ENCODE results near the gene FANCD2.

GRCh38 chr3:10137178-10137577 is 110.9 kb downstream of the FANCD2 start:
- TF ChIP-seq EZH2 (IDR thresholded peaks at IDR 0.05; ENCODE audit: low read depth, unreplicated experiment) (no peak), POLR2AphosphoS5 (IDR thresholded peaks at IDR 0.05; ENCODE audit: low read depth) (no peak), EZH2phosphoT487 (IDR thresholded peaks at IDR 0.05; ENCODE audit: unreplicated experiment) (no peak), JUNB (IDR thresholded peaks at IDR 0.05; ENCODE audit: unreplicated experiment) (no peak), CREB1 (CRISPR knock-in tag; IDR thresholded peaks at IDR 0.05; ENCODE audit: low read depth) (no peak), STAT1 (IDR thresholded peaks at IDR 0.05; ENCODE audit: unreplicated experiment) (no peak), ZNF114 (CRISPR knock-in tag; IDR thresholded peaks at IDR 0.05) (no peak), REST (IDR thresholded peaks at IDR 0.05; ENCODE audit: unreplicated experiment) (no peak), ZNF462 (CRISPR knock-in tag; IDR thresholded peaks at IDR 0.05) (no peak), NANOG (IDR thresholded peaks at IDR 0.05; ENCODE audit: borderline replicate concordance) (no peak)
- TF ChIP-seq, protein P1, sequence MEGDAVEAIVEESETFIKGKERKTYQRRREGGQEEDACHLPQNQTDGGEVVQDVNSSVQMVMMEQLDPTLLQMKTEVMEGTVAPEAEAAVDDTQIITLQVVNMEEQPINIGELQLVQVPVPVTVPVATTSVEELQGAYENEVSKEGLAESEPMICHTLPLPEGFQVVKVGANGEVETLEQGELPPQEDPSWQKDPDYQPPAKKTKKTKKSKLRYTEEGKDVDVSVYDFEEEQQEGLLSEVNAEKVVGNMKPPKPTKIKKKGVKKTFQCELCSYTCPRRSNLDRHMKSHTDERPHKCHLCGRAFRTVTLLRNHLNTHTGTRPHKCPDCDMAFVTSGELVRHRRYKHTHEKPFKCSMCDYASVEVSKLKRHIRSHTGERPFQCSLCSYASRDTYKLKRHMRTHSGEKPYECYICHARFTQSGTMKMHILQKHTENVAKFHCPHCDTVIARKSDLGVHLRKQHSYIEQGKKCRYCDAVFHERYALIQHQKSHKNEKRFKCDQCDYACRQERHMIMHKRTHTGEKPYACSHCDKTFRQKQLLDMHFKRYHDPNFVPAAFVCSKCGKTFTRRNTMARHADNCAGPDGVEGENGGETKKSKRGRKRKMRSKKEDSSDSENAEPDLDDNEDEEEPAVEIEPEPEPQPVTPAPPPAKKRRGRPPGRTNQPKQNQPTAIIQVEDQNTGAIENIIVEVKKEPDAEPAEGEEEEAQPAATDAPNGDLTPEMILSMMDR (conservative IDR thresholded peaks at IDR 0.05; ENCODE audit: low read depth in 2 of 2), result no peak
